HG03432 (cell line): ENCODE measurements around the gene SEMA4A.
"Not testable (repeated sequence)": the region's sequence is repeated elsewhere in the genome, so short reads cannot be mapped to it uniquely, and the experiment has no call there.

Experiments
- ATAC-seq: cut with Tn5 transposase; IDR thresholded peaks from one replicate; pipeline ENCODE4 v1.9.1; 2021; ENCODE audit warnings: mild to moderate bottlenecking, moderate library complexity; ENCODE audit not compliant: unreplicated experiment

Gene SEMA4A

GRCh38 chr1:156118177-156118868 lies 35.1 kb upstream of the SEMA4A start:
- ATAC-seq, result no peak

GRCh38 chr1:156119503-156120209 lies 33.7 kb upstream of the SEMA4A start:
- ATAC-seq, result no peak

- no peak for ATAC-seq
These were observed 33.1 kb upstream of the SEMA4A start for GRCh38 chr1:156120318-156120717.

- not testable (repeated sequence) for ATAC-seq
These were observed 32.4 kb upstream of the SEMA4A start for GRCh38 chr1:156121005-156121404.

- no peak for ATAC-seq
These were observed 31.9 kb upstream of the SEMA4A start for GRCh38 chr1:156121457-156121856.

GRCh38 chr1:156122086-156122485 lies 31.3 kb upstream of the SEMA4A start:
- no peak for ATAC-seq

GRCh38 chr1:156122519-156123355 lies 30.6 kb upstream of the SEMA4A start:
- ATAC-seq, result no peak

- ATAC-seq, result no peak
These were observed 29.8 kb upstream of the SEMA4A start for GRCh38 chr1:156123356-156124196.

- ATAC-seq, result no peak
These were observed 28.6 kb upstream of the SEMA4A start for GRCh38 chr1:156124557-156125483.

GRCh38 chr1:156125544-156125943 lies 27.8 kb upstream of the SEMA4A start:
- ATAC-seq, result not testable (repeated sequence)

- peak; percentile 39 for ATAC-seq
These were observed 27.2 kb upstream of the SEMA4A start for GRCh38 chr1:156126043-156126629.

GRCh38 chr1:156126630-156127534 lies 26.5 kb upstream of the SEMA4A start:
- peak; percentile 52 for ATAC-seq

GRCh38 chr1:156128308-156128653 lies 25.1 kb upstream of the SEMA4A start:
- ATAC-seq, result no peak

- no peak for ATAC-seq
These were observed 24.5 kb upstream of the SEMA4A start for GRCh38 chr1:156128654-156129597.

GRCh38 chr1:156129687-156130577 lies 23.5 kb upstream of the SEMA4A start:
- ATAC-seq, result no peak

GRCh38 chr1:156130578-156130942 lies 22.8 kb upstream of the SEMA4A start:
- ATAC-seq, result no peak
